GM13976 (cell line): ENCODE results near the gene ZNF142.

Source experiments
- DNase-seq: peaks from one replicate; pipeline ENCODE4 v3.0.0; 2012; ENCODE audit warnings: low spot score
- in situ Hi-C: fragments of 300-500 bp; cut with MboI; formaldehyde crosslinking; loops from one replicate; pipeline ENCODE4 v1.12.0; 2022; ENCODE audit warnings: low sequenced_read_pairs, mixed read lengths, inconsistent platforms; ENCODE audit not compliant: unreplicated experiment
- TF ChIP-seq, protein P1 (sequence below): IDR thresholded peaks from 2 replicates; pipeline ENCODE4 v1.5.1; 2012; ENCODE audit warnings: borderline replicate concordance, mild to moderate bottlenecking; ENCODE audit not compliant: insufficient read depth; ENCODE audit errors: extremely low read depth, missing control alignments, control extremely low read depth

ZNF142 gene

DNA sequence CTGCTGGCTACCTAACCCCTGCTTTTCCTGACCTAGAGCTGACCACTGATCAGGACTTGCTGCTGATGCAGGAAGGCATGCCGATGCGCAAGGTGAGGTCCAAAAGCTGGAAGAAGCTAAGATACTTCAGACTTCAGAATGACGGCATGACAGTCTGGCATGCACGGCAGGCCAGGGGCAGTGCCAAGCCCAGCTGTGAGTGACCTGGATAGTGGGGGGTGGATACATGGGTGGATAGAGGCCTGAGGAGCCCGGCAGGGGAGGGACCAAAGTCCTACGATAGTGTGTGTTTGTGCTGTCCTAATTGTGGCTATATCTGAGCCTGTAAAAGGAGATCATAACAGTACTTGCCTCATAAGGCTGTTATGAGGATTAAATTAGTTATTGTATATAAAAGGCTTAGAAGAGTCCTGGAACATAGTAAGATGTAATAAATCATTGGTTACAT, 43.5 kb downstream of the ZNF142 start:
- in situ Hi-C loops: no loop called here
- TF ChIP-seq, protein P1, sequence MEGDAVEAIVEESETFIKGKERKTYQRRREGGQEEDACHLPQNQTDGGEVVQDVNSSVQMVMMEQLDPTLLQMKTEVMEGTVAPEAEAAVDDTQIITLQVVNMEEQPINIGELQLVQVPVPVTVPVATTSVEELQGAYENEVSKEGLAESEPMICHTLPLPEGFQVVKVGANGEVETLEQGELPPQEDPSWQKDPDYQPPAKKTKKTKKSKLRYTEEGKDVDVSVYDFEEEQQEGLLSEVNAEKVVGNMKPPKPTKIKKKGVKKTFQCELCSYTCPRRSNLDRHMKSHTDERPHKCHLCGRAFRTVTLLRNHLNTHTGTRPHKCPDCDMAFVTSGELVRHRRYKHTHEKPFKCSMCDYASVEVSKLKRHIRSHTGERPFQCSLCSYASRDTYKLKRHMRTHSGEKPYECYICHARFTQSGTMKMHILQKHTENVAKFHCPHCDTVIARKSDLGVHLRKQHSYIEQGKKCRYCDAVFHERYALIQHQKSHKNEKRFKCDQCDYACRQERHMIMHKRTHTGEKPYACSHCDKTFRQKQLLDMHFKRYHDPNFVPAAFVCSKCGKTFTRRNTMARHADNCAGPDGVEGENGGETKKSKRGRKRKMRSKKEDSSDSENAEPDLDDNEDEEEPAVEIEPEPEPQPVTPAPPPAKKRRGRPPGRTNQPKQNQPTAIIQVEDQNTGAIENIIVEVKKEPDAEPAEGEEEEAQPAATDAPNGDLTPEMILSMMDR: no peak
- no peak for DNase-seq

DNA sequence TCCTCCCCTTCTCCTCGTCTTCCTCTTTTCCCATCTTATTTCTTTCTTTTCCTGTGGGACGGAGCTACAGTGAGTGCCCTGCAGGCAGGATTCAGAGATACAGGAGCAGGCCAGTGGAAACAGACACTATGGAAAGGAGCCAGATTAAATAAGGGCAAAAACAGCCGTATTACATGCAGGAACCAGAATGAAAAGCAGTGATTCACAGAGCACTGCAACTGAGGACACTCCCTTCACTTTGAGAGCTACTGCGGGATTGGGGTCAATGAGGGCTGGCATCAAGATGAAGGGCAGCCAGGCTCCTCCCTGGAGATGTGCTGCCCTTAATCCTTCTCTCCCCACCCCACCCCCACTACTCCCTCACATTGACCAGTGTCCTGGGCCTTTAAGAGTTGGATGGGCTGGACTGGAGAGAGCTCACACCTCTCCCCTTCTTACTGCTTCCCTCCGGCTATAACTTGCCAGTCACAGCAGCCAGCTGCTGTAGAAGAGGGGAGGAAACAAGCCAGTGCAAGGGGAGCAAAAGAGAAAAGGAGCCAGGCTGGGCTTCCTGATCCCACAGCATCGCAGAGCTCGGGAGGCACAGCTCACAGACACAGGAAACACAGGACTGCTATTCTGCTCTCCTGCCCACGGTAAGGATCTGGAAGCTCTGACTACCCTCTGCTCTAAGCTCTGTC, 51.8 kb downstream of the ZNF142 start, which contains the start of gene PLCD4:
Gene PLCD4, plus strand, starts transcription at position 464 of the 680 bp plus-strand sequence. CDS start 7,841 bp downstream, outside the sequence.
- no peak for DNase-seq
- in situ Hi-C loops: no loop called here
- TF ChIP-seq, protein P1: no peak

DNA sequence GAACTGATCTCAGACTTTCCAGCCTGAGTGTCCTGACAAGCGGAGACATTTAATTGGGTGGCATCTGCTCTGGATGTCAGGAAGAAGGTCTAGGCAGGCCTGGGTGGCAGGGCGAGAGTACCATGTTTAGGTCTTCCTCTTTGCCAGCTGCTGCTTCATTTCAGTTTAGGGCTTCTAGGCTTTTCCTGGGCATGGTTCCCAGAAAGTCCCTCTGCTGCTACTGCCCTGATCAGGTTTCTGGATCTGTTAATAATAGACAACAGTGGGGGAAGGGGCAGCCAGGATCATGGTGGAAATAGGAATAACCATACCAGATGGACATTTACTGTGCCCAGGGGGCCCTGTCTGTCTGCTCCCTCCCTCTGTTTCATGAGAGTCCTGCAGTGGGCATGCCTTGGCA, 54.0 kb downstream of the ZNF142 start:
- in situ Hi-C loops: no loop called here
- TF ChIP-seq, protein P1: no peak
- DNase-seq: no peak
